Right atrium auricular region (tissue), 2 donors: ENCODE measurements around the gene RPGR. TPM values are rescaled to one million over a fixed set of nuclear protein-coding genes. Genes with fewer than 3 reads are reported as not detected.

Experiments
- DNase-seq: peaks from one replicate; pipeline ENCODE4 v3.0.0-alpha.2; 2019; ENCODE audit warnings: low spot score
- H3K27ac ChIP-seq, 2 donors: fragments of 200-600 bp; sonication (generic); 1 replicate in 1 of 2; 2 replicates in 1 of 2; pipeline ENCODE4 v1.5.1; 2016 to 2019
- H3K27me3 ChIP-seq, 2 donors: fragments of 200-600 bp; sonication (generic); one replicate each; pipeline versions ENCODE4 v1.5.1 to v1.6.0; 2017 to 2019
- H3K36me3 ChIP-seq: fragments of 200-600 bp; sonication (generic); one replicate; pipeline ENCODE4 v1.5.1; 2016
- H3K4me1 ChIP-seq, 2 donors: fragments of 200-600 bp; sonication (generic); one replicate each; pipeline versions ENCODE4 v1.5.1 to v1.6.0; 2017 to 2019
- H3K4me3 ChIP-seq, 2 donors: fragments of 200-600 bp; sonication (generic); 1 replicate in 1 of 2; 2 replicates in 1 of 2; pipeline ENCODE4 v1.5.1; 2017 to 2019; ENCODE audit warnings: mild to moderate bottlenecking in 1 of 2, moderate library complexity in 1 of 2
- H3K9me3 ChIP-seq, 2 donors: fragments of 200-600 bp; sonication (generic); one replicate each; pipeline ENCODE4 v1.5.1; 2019
- total RNA-seq, 2 donors: library from RNA; depleted of rRNA; stranded (reverse); fragments of >200 nt; gene quantifications; one replicate each; pipeline ENCODE4 v1.1.0, GENCODE V29; 2016
- TF ChIP-seq, protein P1 (sequence below), 2 donors: fragments of 200-600 bp; sonication (generic); IDR thresholded peaks; one replicate each; pipeline ENCODE4 v1.5.1; 2019; ENCODE audit warnings: antibody characterized with exemption in 2 of 2

The RPGR gene, protein sequence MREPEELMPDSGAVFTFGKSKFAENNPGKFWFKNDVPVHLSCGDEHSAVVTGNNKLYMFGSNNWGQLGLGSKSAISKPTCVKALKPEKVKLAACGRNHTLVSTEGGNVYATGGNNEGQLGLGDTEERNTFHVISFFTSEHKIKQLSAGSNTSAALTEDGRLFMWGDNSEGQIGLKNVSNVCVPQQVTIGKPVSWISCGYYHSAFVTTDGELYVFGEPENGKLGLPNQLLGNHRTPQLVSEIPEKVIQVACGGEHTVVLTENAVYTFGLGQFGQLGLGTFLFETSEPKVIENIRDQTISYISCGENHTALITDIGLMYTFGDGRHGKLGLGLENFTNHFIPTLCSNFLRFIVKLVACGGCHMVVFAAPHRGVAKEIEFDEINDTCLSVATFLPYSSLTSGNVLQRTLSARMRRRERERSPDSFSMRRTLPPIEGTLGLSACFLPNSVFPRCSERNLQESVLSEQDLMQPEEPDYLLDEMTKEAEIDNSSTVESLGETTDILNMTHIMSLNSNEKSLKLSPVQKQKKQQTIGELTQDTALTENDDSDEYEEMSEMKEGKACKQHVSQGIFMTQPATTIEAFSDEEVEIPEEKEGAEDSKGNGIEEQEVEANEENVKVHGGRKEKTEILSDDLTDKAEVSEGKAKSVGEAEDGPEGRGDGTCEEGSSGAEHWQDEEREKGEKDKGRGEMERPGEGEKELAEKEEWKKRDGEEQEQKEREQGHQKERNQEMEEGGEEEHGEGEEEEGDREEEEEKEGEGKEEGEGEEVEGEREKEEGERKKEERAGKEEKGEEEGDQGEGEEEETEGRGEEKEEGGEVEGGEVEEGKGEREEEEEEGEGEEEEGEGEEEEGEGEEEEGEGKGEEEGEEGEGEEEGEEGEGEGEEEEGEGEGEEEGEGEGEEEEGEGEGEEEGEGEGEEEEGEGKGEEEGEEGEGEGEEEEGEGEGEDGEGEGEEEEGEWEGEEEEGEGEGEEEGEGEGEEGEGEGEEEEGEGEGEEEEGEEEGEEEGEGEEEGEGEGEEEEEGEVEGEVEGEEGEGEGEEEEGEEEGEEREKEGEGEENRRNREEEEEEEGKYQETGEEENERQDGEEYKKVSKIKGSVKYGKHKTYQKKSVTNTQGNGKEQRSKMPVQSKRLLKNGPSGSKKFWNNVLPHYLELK
- total RNA-seq, result 10 to 100 TPM in 1 of 2 donors, 1 to 10 TPM in 1; 4.6 to 11.0 TPM

DNA sequence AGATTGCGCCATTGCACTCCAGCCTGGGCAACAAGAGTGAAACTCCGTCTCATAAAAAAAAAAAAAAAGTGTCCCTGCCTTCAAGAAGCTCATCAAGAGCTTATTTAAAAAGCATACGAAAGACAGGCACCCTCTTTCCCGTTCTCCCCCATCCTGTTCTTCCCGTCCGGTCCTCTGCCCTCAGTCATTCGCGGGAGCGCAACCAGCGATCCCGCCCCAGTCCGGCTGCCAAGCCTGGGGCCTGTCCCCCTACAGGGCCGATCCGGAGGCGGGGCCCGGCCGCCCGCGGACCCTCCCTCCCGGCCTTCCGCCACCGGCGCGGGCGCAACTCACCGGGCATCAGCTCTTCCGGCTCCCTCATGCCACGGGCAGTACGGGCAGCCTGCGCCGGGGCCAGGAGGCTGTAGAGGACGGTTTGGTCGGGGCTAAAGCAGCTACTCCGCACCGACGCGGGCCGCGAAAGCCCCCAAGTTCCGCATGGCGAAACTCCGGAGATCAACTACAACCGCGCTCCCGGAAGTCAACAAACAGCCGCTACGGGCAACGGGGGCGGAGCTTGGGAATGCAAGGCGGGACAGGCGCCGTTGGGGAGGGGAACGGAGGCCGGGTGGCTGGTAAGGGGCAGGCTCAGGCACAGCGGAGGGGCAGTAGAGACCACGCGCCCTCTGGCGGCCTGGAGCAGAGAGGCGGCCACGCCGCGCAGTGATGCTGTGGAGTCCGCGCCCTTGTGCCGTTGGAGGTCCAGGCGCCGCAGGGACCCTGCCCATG is at the start of gene RPGR:
TSS of gene RPGR (minus strand) at position 503 of the 768 bp plus-strand sequence. CDS start at position 361, 142 bp downstream.
- peak; percentile 90 for DNase-seq
- TF ChIP-seq, protein P1, sequence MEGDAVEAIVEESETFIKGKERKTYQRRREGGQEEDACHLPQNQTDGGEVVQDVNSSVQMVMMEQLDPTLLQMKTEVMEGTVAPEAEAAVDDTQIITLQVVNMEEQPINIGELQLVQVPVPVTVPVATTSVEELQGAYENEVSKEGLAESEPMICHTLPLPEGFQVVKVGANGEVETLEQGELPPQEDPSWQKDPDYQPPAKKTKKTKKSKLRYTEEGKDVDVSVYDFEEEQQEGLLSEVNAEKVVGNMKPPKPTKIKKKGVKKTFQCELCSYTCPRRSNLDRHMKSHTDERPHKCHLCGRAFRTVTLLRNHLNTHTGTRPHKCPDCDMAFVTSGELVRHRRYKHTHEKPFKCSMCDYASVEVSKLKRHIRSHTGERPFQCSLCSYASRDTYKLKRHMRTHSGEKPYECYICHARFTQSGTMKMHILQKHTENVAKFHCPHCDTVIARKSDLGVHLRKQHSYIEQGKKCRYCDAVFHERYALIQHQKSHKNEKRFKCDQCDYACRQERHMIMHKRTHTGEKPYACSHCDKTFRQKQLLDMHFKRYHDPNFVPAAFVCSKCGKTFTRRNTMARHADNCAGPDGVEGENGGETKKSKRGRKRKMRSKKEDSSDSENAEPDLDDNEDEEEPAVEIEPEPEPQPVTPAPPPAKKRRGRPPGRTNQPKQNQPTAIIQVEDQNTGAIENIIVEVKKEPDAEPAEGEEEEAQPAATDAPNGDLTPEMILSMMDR (IDR thresholded peaks at IDR 0.05), result peak in 1 of 2 donors; percentile 83
- peak within 1 kb of the TSS; percentile 61 to 66 for H3K4me3 ChIP-seq
- no peaks in the 10 kb centered on the region for H3K27me3 ChIP-seq
- peak within 1 kb of the TSS; percentile 79 to 87 for H3K27ac ChIP-seq
- H3K36me3 ChIP-seq, result no peaks in the 10 kb centered on the region
- peaks cover 0 to 11% of the 10 kb centered on the region in 2 donors for H3K4me1 ChIP-seq
- H3K9me3 ChIP-seq, result no peaks in the 10 kb centered on the region

GRCh38 chrX:38376747-38377146 is 49.4 kb upstream of the RPGR start:
- Histone ChIP-seq H3K27ac (no peak overlapping the region), H3K4me3 (no peak overlapping the region), H3K36me3 (no peaks in the 10 kb centered on the region), H3K27me3 (no peaks in the 10 kb centered on the region), H3K4me1 (no peaks in the 10 kb centered on the region), H3K9me3 (no peaks in the 10 kb centered on the region)
- no peak for DNase-seq
- TF ChIP-seq, protein P1 (IDR thresholded peaks at IDR 0.05), result no peak

DNA sequence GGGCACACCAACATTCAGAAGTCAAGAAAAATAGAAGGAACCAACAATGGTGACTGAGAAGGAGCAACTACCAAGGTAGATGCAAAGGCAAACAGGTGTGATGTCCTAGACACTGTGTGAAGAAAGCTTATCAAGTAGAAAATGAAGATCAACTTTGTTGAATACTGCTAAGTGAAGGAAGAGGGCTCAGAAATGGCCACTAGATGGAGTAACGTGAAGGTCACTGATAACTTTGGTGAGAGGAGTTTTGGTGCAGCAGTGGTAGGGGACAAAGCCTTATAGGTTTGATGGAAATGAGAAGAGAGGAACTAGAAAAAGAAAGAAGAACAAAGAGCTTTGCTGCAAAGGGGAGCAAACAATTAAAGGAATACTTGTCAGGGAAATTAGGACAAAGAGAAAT is 48.6 kb upstream of the RPGR start:
- no peak for DNase-seq
- Histone ChIP-seq H3K4me1 (no peaks in the 10 kb centered on the region), H3K27me3 (no peaks in the 10 kb centered on the region), H3K9me3 (no peaks in the 10 kb centered on the region), H3K27ac (no peak overlapping the region), H3K4me3 (no peak overlapping the region), H3K36me3 (no peaks in the 10 kb centered on the region)
- TF ChIP-seq, protein P1 (IDR thresholded peaks at IDR 0.05), result peak in 1 of 2 donors; percentile 42

- no peaks in the 10 kb centered on the region for H3K9me3 ChIP-seq
- no peaks in the 10 kb centered on the region for H3K4me1 ChIP-seq
- no peaks in the 10 kb centered on the region for H3K36me3 ChIP-seq
- no peak overlapping the region for H3K4me3 ChIP-seq
- no peak overlapping the region for H3K27ac ChIP-seq
- H3K27me3 ChIP-seq, result no peaks in the 10 kb centered on the region
- TF ChIP-seq, protein P1 (IDR thresholded peaks at IDR 0.05), result no peak
- no peak for DNase-seq
These were observed 47.1 kb upstream of the RPGR start for GRCh38 chrX:38374431-38374830.

DNA sequence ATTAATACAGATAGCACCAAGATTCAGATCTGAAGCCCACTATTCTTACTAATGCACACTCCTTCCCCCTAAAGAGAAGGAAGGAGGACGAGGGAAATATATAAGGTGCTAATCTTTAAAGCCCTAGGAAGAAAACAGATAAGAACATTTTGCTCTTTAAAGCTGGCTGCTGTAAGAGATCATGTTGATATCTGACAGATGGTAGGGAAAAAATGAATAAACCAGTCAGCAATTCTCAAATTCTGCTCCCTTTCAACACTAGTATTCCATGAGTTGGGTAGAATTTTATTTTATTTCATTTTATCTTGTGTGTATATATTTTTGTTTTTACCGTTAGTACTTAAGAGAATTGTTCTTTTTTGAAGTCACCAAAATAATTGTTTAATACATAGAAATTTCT is 44.3 kb upstream of the RPGR start:
- TF ChIP-seq, protein P1 (IDR thresholded peaks at IDR 0.05), result no peak
- Histone ChIP-seq H3K36me3 (no peaks in the 10 kb centered on the region), H3K4me1 (no peaks in the 10 kb centered on the region), H3K9me3 (no peaks in the 10 kb centered on the region), H3K4me3 (no peak overlapping the region), H3K27ac (no peak overlapping the region), H3K27me3 (no peaks in the 10 kb centered on the region)
- DNase-seq, result no peak
